WTC11 (cell line): ENCODE measurements around the gene TMEM185B.

Experiments
- ATF6 ChIP-seq: sonication (generic); formaldehyde crosslinking; IDR thresholded peaks from 2 replicates; pipeline ENCODE4 v1.8.1; 2023; ENCODE audit warnings: mild to moderate bottlenecking, missing genetic modification reagents
- CTCF ChIP-seq: fragments of 200-600 bp; IDR thresholded peaks from 2 replicates; pipeline ENCODE4 v1.8.0; 2022; ENCODE audit warnings: antibody characterized with exemption
- HMGXB4 ChIP-seq: sonication (generic); formaldehyde crosslinking; IDR thresholded peaks from 2 replicates; pipeline ENCODE4 v1.8.1; 2023; ENCODE audit warnings: mild to moderate bottlenecking, moderate library complexity, missing genetic modification reagents
- NR2C2 ChIP-seq: sonication (generic); formaldehyde crosslinking; IDR thresholded peaks from 2 replicates; pipeline ENCODE4 v1.8.0; 2022; ENCODE audit warnings: mild to moderate bottlenecking, missing genetic modification reagents
- SP1 ChIP-seq: sonication (generic); formaldehyde crosslinking; conservative IDR thresholded peaks from 2 replicates; pipeline ENCODE4 v1.8.1; 2022; ENCODE audit warnings: missing genetic modification reagents
- USF1 ChIP-seq: sonication (generic); formaldehyde crosslinking; IDR thresholded peaks from 2 replicates; pipeline ENCODE4 v1.8.0; 2022; ENCODE audit warnings: mild to moderate bottlenecking, missing genetic modification reagents
- USF2 ChIP-seq: sonication (generic); formaldehyde crosslinking; IDR thresholded peaks from 2 replicates; pipeline ENCODE4 v1.8.1; 2023; ENCODE audit warnings: mild to moderate bottlenecking, missing genetic modification reagents, moderate library complexity
- ZNF263 ChIP-seq: sonication (generic); formaldehyde crosslinking; IDR thresholded peaks from 2 replicates; pipeline ENCODE4 v1.8.1; 2022; ENCODE audit warnings: low read depth, mild to moderate bottlenecking, moderate library complexity, missing genetic modification reagents

- no peak for TF ChIP-seq CTCF
- no peak for TF ChIP-seq ZNF263 (CRISPR knock-in tag)
- TF ChIP-seq USF1 = no peak
- no peak for TF ChIP-seq SP1
- no peak for TF ChIP-seq USF2 (CRISPR knock-in tag)
- TF ChIP-seq ATF6 (CRISPR knock-in tag) = no peak
- no peak for TF ChIP-seq HMGXB4 (CRISPR knock-in tag)
- no peak for TF ChIP-seq NR2C2 (CRISPR knock-in tag)
Measured at GRCh38 chr2:120218181-120218580, 5.0 kb downstream of the TMEM185B start.
